Left colon (tissue), 2 donors: ENCODE measurements around the gene SPEG. TPM values are rescaled to one million over a fixed set of nuclear protein-coding genes. Genes with fewer than 3 reads are reported as not detected.
A peak's percentile ranks its signal among the peaks of the same experiment; 100 is the strongest.

Experiments used
- ATAC-seq: fragments of 200-7000 bp; cut with Tn5 transposase; one replicate; pipeline ENCODE4 v1.9.1; 2020; ENCODE audit warnings: mild to moderate bottlenecking, moderate library complexity
- DNase-seq, 2 donors: peaks; one replicate each; pipeline ENCODE4 v3.0.0-alpha.2; 2020
- intact Hi-C, 2 donors: fragments of 100-400 bp; cut with DNase I in 1 of 2; cut with micrococcal nuclease in 1 of 2; formaldehyde crosslinking; loops; one replicate each; pipeline versions ENCODE4 v1.11.2 to v1.14.0; 2022; cut with DNase I, micrococcal nuclease
- total RNA-seq, 2 donors: library from RNA; stranded (reverse); fragmentation: NEBNext Ultra II Directional; extraction: Animal tissue kit (Norgen Biotek cat#: 25700); gene quantifications; one replicate each; pipeline ENCODE4 v1.2.1, GENCODE V29; 2021
- donor health status: DM: no; HTN: no; CAD: no.
- donor health status: DM: yes; HTN: yes; CAD: no.

The SPEG gene
- total RNA-seq, 2 donors from 2014 or later: 2.9 to 29.4 TPM

- DNase-seq: no peak
- intact Hi-C loops: no loop called here
- no peak for ATAC-seq
These were observed 1.8 kb downstream of the SPEG start for GRCh38 chr2:219436491-219436890.

DNA sequence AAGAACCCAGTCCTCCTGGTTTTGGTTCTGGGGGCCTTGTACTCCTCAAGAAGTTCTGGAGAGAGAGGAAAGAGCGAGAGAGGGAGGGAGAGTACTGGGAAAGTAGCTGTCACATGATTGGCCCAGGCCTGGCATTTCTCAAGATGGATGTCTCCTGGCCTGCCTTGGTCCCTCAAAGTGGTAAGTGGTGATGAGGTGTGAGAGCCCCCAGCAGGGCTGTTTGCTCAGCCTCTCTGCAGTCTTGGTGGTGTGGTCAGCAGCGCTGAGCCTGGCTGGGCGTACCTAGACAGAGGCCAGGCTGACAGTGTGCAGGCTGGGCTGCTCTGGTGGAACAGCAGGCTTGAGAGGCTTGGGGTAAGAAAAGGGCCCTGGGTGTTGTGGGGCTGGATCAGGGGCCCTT is 2.5 kb downstream of the SPEG start:
- peak; percentile 15 for ATAC-seq
- intact Hi-C loops: no loop called here
- peak in 1 of 2 donors; percentile 50 for DNase-seq

DNA sequence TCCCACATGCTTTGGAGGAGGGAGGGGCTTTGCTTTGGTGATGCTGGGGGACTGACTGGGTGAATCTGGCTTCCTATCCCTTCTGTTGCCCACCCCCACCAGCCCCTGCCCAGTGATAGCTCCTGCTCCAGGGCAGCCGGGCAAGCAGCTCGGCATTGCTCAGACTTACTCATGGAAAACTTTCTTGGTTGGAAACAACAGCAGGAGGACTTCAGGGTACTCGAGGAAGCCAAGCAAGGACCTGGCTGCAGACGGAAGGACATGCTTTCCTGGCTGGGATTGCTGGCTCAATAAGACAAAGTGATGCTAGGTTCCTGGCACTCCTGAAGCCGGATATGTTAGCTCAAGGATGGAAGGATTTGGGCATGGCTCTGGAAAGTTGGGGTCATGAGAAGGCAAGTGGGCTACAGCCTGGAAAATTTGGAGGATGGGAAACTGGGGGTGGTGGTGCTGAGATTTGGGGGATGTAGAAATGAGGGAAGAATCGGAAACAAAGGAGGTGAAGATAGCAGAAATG is 3.1 kb downstream of the SPEG start:
- intact Hi-C loops: no loop called here
- no peak for DNase-seq
- no peak for ATAC-seq

- intact Hi-C loops: no loop called here
- ATAC-seq: no peak
- DNase-seq: no peak
These were observed 3.8 kb downstream of the SPEG start for GRCh38 chr2:219438453-219438852.

- no peak for ATAC-seq
- no peak for DNase-seq
- intact Hi-C loops: no loop called here
These were observed 4.9 kb downstream of the SPEG start for GRCh38 chr2:219439506-219439905.

DNA sequence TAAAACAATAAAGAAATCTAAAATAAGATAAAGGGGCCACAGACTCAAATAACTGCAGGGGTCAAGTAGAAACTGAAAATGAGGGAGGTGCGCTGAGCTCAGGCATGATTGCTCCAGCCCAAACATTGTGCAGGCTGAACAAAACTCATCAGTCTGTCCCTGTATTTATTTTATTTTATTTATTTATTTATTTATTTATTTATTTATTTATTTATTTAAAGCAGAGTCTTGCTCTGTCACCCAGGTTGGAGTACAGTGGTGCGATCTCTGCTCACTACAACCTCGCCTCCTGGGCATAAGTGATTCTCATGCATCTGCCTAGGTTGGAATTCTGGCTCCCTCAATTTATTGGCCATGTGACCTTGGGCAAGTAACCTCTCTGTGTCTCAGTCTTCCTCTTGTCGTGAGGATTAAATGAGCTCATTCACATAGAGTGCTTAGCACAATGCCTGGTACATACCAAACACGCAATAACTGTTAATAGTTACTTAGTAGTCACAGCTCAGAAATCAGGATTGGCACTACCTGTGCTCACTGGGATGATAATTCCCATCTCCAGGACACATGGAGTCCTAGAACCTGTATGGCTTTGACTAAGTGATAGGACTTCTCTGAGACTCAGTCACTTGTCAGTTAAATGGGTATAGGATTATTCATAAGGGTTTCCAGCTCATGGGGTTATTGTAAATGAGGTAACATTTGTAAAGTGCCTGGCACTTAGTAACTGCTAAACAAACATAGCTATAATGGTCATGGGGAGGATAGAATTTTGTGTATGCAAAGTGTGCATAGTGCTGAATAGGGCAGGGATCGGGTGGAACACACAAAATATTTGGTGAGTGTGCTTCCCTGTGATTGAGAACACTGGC is 6.0 kb downstream of the SPEG start:
- ATAC-seq (no peak), DNase-seq (no peak)
- intact Hi-C loops: no loop called here

DNA sequence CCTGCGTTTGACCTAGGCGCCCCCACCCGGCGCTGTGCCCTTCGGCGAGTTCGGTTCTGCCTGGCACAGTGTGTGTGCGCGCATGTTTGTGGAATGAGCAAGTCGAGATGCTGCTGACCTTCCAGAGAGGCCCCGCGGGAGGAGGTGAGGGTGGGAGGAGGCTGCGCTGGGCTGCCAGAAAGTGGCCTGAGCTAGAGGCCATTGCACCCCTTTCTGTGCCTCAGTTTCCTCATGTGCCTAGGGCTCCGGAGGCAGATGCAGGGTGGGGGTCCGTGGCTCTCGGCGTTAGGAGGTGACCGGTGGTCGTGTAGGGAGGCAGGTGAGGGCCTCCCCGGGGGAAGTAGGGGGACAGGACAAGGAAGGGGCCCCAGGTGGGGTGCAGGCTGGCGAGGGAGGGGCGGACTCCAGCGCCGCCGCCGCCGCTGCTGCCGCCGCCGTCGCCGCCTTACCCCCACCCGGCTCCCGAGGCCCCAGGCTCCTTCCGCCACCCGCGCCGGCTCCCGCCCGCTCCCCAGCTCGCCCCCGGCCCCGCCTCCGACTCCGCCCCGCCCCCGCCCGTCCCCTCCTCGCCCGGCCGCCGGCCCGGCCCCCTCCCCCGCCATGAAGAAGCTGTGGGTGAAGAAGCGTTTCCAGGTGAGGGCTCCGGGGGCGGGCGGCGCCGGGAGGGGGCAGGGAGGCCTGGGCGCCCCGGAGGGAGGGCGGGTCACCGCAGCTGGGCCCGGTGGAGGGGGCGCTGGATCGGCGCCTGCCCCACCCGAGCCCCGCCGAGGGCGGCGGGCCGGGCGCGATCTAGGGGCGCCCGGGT is 7.0 kb downstream of the SPEG start:
- intact Hi-C loops: no loop called here
- ATAC-seq (peak; percentile 64), DNase-seq (peak; percentile 51 to 54)

GRCh38 chr2:219442256-219443015 is 7.8 kb downstream of the SPEG start:
- intact Hi-C loops: no loop called here
- DNase-seq (no peak), ATAC-seq (no peak)

DNA sequence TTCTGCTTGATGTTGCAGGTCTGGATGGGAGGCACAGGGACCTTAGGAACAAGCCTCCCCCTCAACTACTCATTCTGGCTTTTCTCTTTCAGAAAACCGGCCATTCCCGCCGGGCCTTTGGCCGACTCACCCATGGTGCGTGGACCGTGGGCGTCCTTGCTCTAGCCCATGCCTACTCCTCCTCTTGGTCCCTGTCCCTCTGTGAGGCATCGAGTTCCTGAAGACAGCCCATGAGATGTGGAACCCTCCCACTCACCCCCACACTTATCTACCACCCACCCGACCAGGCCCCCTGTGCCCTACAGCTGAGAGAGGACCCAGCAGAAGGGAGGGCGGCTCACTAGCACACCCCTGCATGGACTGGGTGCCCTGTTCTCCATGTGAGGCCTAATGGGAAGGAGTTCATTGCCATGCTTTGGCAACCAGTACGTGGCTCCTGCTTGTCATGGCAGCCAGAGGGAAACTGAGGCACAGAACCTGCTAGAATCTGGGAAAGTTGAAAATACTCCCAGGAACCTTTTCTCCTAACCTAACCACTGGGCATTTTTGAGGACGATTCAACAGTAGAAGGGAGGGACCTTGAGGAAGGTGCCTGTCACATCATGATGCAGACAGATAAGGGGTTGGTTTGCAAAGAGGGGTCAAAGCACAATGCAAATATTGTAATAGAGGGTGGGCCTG is 8.5 kb downstream of the SPEG start:
- no peak for DNase-seq
- intact Hi-C loops: no loop called here
- ATAC-seq: no peak

- ATAC-seq: no peak
- intact Hi-C loops: no loop called here
- DNase-seq: no peak
These were observed 9.0 kb downstream of the SPEG start for GRCh38 chr2:219443697-219444023.

GRCh38 chr2:219444566-219445091 is 10.0 kb downstream of the SPEG start:
- no peak for ATAC-seq
- intact Hi-C loops: no loop called here
- DNase-seq: peak in 1 of 2 donors; percentile 42

GRCh38 chr2:219445220-219445640 is 10.6 kb downstream of the SPEG start:
- DNase-seq (no peak), ATAC-seq (no peak)
- intact Hi-C loops: no loop called here

DNA sequence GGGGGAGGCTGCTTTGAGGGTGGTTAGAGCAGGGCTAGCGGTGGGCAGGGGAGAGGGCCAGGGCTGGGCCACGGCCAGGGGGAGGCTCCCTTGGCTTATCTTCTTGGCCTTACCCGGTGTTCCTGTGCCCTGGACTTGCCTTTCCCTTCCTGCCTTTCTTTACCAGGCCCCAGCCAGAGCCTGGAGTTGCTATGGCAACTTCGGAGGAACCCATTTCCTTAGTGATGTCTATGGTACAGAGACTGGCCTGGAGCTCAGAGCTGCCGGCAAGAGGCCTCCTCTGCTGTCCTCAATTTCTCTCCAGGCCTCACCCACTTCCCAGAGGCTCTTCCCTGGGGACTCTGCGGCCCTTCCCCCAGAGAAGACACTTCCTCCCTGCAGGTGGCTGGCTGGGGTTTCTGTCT is 11.5 kb downstream of the SPEG start:
- ATAC-seq (peak; percentile 30), DNase-seq (peak in 1 of 2 donors; percentile 50)
- intact Hi-C loops: no loop called here

DNA sequence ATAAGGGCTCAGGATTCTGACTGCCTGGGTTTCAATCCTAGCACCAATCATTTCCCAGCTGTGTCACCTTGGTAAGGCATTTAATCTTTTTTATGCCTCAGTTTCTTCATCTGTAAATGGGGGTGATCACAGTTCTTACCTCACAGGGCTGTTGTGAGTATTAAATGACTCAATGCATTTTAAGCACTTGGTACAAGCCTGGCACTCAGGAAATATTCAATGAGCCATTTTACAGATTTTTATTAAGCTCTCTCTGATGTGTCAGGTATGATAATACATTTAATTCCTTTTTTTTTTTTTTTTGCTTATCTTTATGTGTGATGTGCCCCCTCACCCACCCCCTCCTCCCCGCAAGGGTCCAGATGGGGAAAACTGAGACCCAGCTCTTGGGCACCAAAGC is 12.0 kb downstream of the SPEG start:
- intact Hi-C loops: no loop called here
- DNase-seq (no peak), ATAC-seq (no peak)

DNA sequence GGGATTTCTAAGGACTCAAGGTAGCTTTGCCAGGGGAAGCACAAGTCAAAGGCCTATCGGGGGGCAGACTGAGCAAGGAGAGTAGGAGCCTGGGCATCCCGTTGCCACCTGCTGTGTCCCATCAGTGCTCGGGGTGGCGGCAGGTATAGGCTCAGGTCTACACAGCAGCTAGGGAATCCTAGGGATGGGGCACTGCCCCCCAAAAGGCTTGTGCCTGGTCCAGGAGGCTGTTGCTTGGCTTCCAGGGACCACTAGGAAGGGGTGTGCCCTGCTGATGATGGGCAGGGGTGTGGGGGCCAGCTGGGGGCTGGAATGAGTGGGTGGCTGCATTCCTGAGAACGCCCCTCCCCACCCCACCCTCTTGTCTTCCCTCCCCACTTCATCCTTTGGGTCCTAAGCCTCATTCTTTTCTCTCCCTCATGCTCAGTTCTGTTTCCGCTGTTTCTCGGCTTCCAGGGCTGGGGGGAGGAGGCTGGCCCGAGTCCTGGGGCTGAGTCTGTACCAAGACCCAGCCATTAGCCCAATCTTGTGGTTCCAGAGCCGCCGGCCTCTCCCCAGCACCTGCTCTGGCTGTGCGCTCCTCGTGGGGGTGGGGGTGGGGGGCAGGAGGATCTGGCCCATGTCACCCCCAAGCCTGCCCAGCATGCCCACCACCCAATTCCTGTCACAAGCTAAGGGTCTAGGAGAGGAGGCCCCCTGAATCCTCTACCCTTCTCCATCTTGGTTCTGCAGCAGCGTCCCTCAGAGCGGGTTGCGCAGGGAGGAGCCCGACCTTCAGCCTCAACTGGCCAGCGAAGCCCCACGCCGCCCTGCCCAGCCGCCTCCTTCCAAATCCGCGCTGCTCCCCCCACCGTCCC is 12.8 kb downstream of the SPEG start:
- no peak for ATAC-seq
- DNase-seq: no peak
- intact Hi-C loops: no loop called here

DNA sequence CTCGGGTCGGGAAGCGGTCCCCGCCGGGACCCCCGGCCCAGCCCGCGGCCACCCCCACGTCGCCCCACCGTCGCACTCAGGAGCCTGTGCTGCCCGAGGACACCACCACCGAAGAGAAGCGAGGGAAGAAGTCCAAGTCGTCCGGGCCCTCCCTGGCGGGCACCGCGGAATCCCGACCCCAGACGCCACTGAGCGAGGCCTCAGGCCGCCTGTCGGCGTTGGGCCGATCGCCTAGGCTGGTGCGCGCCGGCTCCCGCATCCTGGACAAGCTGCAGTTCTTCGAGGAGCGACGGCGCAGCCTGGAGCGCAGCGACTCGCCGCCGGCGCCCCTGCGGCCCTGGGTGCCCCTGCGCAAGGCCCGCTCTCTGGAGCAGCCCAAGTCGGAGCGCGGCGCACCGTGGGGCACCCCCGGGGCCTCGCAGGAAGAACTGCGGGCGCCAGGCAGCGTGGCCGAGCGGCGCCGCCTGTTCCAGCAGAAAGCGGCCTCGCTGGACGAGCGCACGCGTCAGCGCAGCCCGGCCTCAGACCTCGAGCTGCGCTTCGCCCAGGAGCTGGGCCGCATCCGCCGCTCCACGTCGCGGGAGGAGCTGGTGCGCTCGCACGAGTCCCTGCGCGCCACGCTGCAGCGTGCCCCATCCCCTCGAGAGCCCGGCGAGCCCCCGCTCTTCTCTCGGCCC is 13.6 kb downstream of the SPEG start:
- ATAC-seq (no peak), DNase-seq (no peak)
- intact Hi-C loops: no loop called here

DNA sequence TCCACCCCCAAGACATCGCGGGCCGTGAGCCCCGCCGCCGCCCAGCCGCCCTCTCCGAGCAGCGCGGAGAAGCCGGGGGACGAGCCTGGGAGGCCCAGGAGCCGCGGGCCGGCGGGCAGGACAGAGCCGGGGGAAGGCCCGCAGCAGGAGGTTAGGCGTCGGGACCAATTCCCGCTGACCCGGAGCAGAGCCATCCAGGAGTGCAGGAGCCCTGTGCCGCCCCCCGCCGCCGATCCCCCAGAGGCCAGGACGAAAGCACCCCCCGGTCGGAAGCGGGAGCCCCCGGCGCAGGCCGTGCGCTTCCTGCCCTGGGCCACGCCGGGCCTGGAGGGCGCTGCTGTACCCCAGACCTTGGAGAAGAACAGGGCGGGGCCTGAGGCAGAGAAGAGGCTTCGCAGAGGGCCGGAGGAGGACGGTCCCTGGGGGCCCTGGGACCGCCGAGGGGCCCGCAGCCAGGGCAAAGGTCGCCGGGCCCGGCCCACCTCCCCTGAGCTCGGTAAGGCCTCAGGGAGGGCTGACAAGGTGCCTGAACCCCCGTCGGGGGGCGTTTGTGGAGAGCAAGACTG is 14.2 kb downstream of the SPEG start:
- intact Hi-C loops: no loop called here
- DNase-seq: no peak

More for the DNA sequence above, 14.2 kb downstream of the SPEG start:
- ATAC-seq: no peak
